HPDE6-E6E7 (cell line): ENCODE data around the gene PTGER4.
"Not testable (repeated sequence)": the region's sequence is repeated elsewhere in the genome, so short reads cannot be mapped to it uniquely, and the experiment has no call there.

Source experiments
- DNase-seq: peaks from one replicate; pipeline ENCODE4 v3.0.0; 2011; ENCODE audit warnings: missing footprints; ENCODE audit errors: extremely low spot score

PTGER4 gene

DNA sequence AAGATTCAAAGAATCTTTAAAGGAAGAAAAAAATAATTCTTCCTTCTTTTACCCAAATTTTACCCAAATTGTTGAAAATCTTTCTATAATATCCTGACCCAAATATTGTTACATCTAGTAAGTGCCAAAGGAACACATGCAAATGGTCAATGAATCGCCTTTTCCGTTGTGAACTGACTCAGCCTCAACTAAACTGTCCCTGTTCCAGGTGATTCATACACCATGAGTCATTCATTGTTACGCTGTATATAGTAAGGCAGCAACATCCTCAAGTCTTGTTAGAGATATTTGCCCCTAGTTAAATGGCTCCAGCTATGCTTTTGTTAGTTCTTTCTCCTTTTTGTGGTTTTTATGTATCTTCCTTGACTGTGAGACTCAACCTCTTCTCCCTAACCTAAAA is 9.7 kb downstream of the PTGER4 start:
- DNase-seq: peak; percentile 75

DNA sequence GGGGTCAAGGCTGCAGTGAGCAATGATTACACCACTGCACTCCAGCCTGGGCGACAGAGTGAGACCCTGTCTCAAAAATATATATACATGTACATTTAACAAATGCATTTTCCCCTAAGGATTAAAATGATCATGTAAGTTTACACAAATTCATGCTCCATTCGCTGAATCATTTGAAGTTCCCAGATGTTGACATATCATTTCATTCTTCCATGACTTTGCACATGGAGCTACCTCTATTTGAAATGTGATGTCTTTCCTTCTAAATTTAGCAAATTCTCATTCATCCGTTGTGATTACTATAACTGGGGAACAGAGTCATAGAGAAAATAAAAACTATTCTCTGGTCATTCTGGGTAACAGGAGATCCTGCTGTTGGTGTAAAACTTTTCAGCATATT is 10.6 kb downstream of the PTGER4 start:
- DNase-seq: no peak

DNA sequence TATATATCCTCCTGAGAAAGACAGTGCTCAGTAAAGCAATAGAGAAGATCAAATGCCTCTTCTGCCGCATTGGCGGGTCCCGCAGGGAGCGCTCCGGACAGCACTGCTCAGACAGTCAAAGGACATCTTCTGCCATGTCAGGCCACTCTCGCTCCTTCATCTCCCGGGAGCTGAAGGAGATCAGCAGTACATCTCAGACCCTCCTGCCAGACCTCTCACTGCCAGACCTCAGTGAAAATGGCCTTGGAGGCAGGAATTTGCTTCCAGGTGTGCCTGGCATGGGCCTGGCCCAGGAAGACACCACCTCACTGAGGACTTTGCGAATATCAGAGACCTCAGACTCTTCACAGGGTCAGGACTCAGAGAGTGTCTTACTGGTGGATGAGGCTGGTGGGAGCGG is 12.2 kb downstream of the PTGER4 start:
- no peak for DNase-seq

DNA sequence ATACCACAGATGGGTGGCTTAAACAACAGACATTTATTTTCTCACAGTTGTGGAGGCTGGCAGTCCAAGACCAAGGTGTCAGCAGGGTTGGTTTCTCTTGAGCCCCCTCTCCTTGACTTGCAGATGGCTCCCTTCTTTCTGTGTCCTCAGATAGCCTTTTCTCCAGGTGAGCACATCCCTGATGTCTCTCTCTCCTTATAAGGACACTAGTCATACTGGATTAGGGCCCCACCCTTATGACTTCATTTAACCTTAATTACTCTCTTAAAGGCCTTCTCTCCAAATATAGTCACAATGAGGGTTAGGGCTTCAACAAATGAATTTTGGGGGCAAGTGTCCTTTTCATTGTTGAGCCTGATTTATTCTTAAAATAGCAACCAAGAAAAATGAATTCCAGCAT is 14.7 kb downstream of the PTGER4 start:
- no peak for DNase-seq

DNA sequence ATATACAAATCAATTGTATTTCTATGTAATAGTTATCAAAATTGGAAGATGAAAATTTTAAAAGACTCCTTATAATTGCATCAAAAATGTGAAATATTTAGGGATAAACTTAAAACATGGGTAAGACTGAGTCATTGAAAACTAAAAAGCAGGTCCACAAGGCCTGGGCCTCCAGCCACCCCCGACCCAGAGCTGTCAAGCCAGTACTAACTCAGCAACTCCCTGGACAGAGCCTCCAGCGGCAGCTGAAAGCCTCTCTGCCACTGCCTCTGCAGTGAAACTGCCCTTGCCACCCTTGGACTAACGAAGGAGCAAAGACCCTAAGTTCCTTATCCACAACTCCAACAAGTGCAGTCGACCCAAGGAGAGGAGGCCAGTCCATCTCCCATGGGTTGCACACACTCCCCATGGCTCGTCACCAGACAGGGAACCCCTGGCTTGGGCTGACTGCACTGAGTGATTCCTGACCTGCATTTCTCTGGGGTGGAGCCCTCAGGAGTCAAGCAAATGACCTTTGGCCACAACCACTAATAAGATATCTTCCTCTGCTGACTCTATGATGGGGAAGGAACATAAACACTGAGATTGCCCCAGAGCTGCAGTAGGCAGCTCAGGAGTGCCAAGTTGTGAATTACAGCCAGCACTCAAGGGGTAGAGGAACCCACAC is 20.5 kb downstream of the PTGER4 start:
- DNase-seq: no peak

DNA sequence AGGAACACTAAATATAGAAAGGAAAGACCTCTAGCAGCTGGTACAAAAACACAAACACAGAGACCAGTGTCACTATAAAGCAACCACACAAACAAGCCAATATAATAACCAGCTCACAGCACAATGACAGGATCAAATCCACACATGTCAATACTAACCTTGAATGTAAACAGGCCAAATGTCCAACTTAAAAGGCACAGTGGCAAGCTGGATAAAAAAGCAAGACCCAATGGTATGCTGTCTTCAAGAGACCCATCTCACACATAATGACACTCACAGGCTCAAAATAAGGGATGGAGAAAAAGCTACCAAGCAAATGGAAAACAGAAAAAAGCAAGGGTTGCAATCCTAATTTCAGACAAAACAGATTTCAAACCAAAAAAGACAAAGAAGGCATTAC is 22.3 kb downstream of the PTGER4 start:
- DNase-seq: not testable (repeated sequence)

DNA sequence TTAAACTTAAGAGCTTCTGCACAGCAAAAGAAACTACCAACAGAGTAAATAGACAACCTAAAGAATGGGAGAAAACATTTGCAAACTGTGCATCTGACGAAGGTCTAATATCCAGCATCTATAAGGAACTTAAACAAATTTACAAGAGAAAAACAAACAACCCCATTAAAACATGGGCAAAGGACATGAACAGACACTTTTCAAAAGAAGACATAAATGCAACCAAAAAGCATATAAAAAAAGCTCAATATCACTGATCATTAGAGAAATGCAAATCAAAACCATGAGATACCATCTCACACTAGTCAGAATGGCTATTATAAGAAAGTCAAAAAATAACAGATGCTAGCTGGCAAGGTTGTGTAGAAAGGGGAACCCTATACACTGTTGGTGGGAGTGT is 25.8 kb downstream of the PTGER4 start:
- DNase-seq: not testable (repeated sequence)

DNA sequence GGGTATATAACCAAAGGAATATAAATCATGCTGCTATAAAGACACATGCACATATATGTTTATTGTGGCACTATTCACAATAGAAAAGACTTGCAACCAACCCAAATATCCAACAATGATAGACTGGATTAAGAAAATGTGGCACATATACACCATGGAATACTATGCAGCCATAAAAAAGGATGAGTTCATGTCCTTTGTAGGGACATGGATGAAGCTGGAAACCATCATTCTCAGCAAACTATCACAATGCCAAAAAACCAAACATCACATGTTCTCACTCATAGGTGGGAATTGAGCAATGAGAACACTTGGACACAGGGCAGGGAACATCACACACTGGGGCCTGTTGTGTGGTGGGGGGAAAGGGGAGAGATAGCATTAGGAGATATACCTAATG is 30.9 kb downstream of the PTGER4 start:
- DNase-seq: not testable (repeated sequence)

DNA sequence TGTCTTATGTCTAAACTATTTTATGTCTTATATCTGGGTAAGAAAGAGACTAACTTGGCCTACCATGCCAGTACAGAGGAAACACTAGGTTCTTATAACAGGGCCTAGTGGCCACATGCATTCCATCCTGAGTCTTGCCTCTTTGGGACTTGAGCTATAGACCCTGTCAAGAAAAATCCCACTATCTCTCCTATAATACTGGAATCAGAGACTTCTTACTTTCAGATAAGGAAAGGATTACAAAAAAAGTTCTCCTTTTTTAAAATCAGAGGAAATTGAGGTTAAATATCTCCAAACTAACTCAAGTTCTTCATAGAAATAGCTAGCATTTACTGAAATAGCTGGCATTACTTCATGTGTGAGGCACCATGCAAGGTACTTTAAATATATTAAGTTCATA is 34.3 kb downstream of the PTGER4 start:
- no peak for DNase-seq

DNA sequence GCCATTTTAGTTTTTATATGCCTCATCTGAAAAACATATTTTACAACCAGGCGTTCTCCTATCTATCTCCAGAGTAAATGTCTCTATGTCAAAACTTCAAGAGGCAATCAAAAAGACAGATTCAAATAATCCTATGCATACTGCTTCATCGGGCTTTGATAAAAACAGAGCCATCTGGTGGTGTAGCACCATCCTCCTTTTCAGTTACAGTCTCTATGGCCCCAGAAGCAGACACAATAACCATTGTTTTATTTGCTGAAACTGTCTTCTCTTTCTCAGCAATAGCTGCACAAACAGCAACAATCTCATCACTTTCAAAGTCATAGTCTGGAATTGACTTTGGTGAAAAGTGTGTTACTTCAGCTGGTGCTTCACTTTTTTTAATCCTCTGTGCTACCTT is 36.3 kb downstream of the PTGER4 start:
- peak; percentile 14 for DNase-seq

DNA sequence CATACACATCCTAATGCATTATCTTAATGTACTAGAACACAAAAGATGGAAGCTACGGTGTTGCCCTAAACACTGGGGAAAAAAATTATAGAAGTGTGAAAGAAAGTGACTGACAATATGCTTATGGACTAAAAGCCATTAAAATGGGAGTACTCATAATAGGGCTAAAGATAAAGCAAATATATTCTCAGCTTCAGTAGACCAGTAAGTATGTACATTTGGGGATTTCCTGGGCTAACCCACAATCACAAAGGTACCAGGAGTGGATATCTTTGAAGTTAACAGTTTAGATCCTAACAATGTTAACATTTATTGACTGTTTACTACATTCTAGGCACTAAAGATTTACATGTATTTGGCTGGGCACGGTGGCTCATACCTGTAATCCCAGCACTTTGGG is 36.9 kb downstream of the PTGER4 start:
- DNase-seq: no peak

DNA sequence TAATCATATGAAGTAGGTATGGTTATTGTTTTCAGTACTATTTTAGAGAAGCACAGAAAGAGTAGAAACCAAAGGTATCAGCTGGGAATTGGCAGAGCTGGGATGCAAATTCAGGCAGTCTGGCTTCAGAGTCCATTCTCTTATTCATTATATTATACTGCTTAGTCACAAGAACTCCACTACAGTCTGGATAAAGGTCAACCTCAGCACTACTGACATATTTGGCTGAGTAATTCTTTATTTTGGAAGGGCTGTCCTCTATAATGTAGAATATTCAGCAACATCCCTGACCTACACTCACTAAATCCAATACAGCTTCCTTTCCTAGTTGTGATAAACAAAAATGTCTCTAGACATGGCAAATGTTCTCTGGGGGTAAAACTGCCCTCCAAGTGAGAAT is 37.6 kb downstream of the PTGER4 start:
- DNase-seq: no peak

DNA sequence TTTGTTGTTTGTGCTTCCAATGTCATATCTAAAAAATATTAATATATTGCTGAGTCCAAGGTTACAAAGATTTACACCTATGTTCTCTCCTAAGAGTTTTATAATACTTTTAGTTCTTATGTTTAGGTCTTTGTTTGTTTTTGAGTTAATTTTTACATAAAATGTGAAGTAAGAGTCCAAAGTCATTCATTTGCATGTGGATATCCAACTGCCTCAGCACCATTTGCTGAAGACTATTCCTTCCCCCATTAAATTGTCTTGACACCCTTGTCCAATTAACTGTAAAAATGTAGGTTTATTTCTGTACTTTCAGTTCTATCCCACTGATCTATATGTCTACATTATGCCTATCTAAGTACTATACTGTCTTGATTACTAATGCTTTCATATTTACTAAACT is 40.4 kb downstream of the PTGER4 start:
- DNase-seq: no peak

DNA sequence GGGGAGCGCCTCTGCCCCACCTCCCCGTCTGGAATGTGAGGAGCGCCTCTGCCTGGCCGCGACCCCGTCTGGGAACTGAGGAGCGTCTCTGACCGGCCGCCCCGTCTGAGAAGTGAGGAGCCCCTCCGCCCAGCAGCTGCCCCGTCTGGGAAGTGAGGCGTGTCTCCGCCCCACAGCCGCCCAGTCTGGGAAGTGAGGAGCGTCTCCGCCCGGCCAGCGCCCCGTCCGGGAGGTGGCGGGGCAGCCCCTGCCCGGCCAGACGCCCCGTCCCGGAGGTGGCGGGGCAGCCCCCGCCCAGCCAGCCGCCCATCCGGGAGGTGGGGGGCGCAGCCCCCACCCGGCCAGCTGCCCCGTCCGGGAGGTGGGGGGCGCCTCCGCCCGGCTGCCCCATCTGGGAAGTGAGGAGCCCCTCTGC is 42.8 kb downstream of the PTGER4 start:
- not testable (repeated sequence) for DNase-seq

DNA sequence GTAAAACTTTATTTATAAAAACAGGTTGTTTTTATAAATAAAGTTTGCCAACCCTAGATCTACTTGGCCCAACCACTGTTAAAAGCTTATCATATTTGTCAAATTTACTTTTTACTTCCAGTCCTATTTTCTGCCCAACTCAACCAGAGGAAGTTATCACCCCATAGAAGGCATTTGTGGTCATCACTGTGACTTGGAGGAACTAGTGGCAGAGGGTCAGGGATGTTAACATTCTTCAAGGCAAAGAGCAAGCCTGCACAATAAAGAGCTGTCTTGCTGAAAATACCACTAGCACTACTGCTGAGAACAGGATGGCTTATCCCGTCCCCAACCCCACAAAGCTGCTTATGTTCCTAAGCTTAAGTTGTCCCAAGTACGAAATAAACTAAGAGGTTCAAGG is 53.7 kb downstream of the PTGER4 start:
- DNase-seq: no peak

DNA sequence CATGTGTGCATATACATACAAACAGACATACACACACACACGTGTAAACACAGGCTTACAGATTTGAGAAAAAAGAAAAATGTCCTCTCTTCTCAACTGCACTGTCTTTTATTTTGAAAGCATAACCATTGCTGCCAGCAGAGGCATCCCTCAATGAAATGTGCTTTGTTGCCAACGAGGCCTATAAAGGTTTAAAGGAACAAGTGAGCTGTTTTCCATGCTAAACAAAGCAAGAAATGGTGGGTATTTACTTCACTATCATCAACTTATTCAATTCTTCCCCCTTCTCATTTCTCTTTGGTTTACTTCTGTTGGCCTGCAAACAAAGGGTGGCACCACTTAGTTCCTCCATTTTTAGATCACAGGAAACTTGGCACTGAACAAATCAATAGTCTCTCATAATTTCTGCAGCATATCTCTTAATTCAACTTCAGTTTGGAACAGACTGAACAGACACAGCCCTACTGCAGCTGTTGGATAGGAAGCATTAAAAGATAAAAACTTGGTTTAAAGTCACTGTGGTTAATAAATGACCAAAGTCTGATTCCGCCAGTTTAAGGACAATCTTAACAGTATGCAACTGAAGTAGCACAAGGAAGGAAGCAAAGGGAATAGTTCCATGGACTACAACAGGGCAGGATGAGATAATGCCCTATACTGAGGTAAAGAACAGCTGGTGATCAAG is 54.3 kb downstream of the PTGER4 start:
- DNase-seq: no peak

DNA sequence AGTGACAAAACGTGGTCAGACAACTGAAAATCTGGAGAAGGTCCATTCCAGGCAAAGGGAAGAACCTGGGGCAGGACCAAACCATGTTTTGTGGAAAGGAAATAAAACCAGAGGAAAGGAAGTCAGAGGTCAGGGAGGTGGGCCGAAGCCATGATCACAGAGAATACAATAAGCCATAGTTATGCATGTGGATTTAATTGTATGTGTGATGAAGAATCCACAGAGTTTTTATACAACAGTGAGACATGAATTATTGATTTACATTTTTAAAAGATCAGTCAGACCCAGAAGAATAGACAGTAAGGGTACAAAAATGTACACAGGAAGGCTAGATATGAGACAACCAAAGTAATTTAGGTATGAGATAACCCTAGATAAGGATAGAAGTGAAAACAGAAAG is 55.3 kb downstream of the PTGER4 start:
- no peak for DNase-seq

DNA sequence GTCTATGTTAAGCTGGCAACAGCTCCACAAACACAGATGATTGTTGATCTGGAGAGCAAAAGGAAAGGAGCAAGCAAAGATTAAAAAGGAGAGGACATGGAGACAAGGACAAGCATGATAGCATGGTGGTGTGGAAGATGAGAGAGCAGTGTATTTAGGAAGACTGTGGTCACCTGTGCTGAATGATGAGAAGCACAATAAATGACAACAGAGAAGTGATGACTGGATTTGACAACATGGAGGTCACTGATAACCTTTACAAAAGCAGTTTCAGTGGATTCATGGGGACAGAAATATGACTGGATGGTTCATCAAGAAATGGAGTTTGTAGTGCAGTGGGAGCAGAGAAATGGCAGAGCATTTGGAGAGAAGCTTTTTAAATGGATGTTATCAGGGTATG is 55.9 kb downstream of the PTGER4 start:
- DNase-seq: no peak

DNA sequence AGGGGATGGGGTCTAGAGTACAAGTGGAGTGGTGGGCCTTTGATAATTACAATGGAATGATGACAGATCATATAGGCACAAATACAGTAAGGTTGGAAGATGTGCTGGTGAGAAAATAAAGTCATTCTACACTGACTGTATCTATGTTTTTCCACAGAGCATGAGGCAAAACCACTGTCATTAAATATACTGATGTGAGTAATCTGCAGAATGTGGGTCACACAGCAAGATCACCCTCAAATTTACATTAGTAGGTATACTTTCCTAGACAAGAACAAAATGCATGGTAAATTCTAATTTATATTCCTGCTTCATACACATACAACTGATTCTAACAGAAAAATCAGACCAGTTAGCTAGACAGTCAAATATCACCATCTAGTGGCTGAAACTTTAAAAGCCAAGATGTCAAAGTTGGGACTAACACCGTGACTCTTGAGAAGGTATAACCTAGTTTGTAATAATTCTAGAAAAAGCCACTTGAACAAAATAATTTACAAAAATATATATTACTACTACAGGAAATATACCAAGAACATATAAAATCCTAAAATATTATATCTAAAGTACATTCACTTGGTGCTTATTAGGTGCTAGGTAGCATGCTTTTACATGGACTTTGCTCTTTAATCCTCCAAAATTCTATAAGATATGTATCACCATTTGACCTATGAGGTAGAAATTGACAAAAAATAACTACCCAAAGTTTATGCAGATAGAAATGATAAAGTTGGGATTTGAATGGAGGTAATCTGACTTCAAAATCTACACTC is 56.6 kb downstream of the PTGER4 start:
- DNase-seq: peak; percentile 40

DNA sequence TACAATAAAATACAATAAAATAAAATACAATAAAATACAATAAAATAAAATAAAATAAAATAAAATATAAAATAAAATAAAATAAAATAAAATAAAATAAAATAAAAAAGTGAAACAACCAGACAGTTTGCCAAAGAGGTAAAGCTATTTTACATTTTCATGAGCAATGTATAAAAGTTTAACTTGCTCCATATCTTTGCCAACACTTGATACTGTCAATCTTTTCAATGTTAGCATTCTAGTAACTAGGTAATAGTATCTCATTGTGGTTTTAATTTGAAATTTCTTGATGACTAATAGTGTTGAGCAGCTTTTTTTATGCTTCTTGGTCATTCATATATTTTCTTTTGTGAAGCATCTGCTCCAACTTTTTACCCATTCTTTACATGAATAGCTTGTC is 58.8 kb downstream of the PTGER4 start:
- DNase-seq: no peak
